GM10266 (cell line): ENCODE results near the gene ORAI1.
"Not testable (repeated sequence)": the region's sequence is repeated elsewhere in the genome, so short reads cannot be mapped to it uniquely, and the experiment has no call there.

ENCODE experiments used
- DNase-seq: peaks from one replicate; pipeline ENCODE4 v3.0.0; 2012; ENCODE audit errors: extremely low spot score
- CTCF ChIP-seq: IDR thresholded peaks from 2 replicates; pipeline ENCODE4 v1.5.1; 2012; ENCODE audit warnings: mild to moderate bottlenecking, low read depth; ENCODE audit not compliant: control insufficient read depth, insufficient read depth; ENCODE audit errors: missing control alignments

ORAI1 gene

GRCh38 chr12:121579981-121580868, 46.1 kb upstream of the ORAI1 start:
- peak; percentile 76 for DNase-seq
- TF ChIP-seq CTCF: no peak

GRCh38 chr12:121580959-121581685, 45.2 kb upstream of the ORAI1 start, which contains the start of gene KDM2B:
TSS of gene KDM2B (minus strand) at chr12:121581023. CDS start at chr12:121580911, 112 bp downstream.
- no peak for DNase-seq
- no peak for TF ChIP-seq CTCF

- no peak for DNase-seq
- no peak for TF ChIP-seq CTCF
These were observed 44.5 kb upstream of the ORAI1 start for GRCh38 chr12:121581686-121582429.

- TF ChIP-seq CTCF: no peak
These were observed 43.6 kb upstream of the ORAI1 start for GRCh38 chr12:121582583-121583333.

GRCh38 chr12:121583334-121583661, 43.0 kb upstream of the ORAI1 start:
- DNase-seq: not testable (repeated sequence)

More at GRCh38 chr12:121582583-121583333, 43.6 kb upstream of the ORAI1 start:
- DNase-seq: no peak

- DNase-seq: not testable (repeated sequence)
These were observed 41.4 kb upstream of the ORAI1 start for GRCh38 chr12:121584885-121585284.

- no peak for TF ChIP-seq CTCF
- DNase-seq: peak; percentile 79
These were observed 35.7 kb upstream of the ORAI1 start for GRCh38 chr12:121590476-121591143.
